CD4-positive, alpha-beta memory T cell (primary cell): ENCODE measurements around the gene DAPK2. TPM values are rescaled to one million over a fixed set of nuclear protein-coding genes. Genes with fewer than 3 reads are reported as not detected.

ENCODE experiments used
- CTCF ChIA-PET: fragments of 350-600 bp; sonication (Branson Sonifier 250); formaldehyde crosslinking; loops from one replicate; lab custom pipeline; 2021; ENCODE audit warnings: inconsistent platforms; ENCODE audit not compliant: partially characterized antibody; lab: Charles Lee
- POLR2A ChIA-PET: fragments of 350-600 bp; sonication (Branson Sonifier 250); formaldehyde crosslinking; loops from one replicate; lab custom pipeline; 2021; ENCODE audit not compliant: partially characterized antibody; lab: Charles Lee
- DNase-seq, 5 donors: peaks; one replicate each; pipeline versions ENCODE4 v3.0.0 to v3.0.0-alpha.2; 2020 to 2022; ENCODE audit warnings: mixed read lengths in 1 of 5
- H3K27ac ChIP-seq: one replicate; pipeline ENCODE4 v1.7.0; 2013; ENCODE audit warnings: low read depth, low read length
- H3K27me3 ChIP-seq: 2 replicates; pipeline ENCODE4 v1.7.0; 2013; ENCODE audit warnings: mild to moderate bottlenecking, low read length, moderate library complexity; ENCODE audit not compliant: insufficient read depth
- H3K36me3 ChIP-seq: 2 replicates; pipeline ENCODE4 v1.7.0; 2013; ENCODE audit warnings: mild to moderate bottlenecking, low read length, moderate library complexity; ENCODE audit not compliant: insufficient read depth
- H3K4me1 ChIP-seq: 2 replicates; pipeline ENCODE4 v1.7.0; 2013; ENCODE audit warnings: mild to moderate bottlenecking, low read length, moderate library complexity; ENCODE audit not compliant: insufficient read depth
- H3K4me3 ChIP-seq, 2 donors: one replicate each; pipeline ENCODE4 v1.7.0; 2013; ENCODE audit warnings: low read length in 2 of 2, mild to moderate bottlenecking in 1 of 2
- H3K9me3 ChIP-seq, 2 donors: one replicate each; pipeline ENCODE4 v1.7.0; 2013; ENCODE audit warnings: low read length in 2 of 2, control low read depth in 1 of 2; ENCODE audit not compliant: control insufficient read depth in 1 of 2
- H3K27ac Mint-ChIP-seq, 7 donors: one replicate each; pipeline ENCODE4 v1.8.0; 2020 to 2021; ENCODE audit warnings: mixed read lengths in 7 of 7, mild to moderate bottlenecking in 6 of 7, inconsistent platforms in 3 of 7, moderate library complexity in 3 of 7
- H3K27me3 Mint-ChIP-seq, 2 donors: one replicate each; pipeline ENCODE4 v1.8.0; 2020 to 2021; ENCODE audit warnings: mixed read lengths in 2 of 2
- H3K36me3 Mint-ChIP-seq, 2 donors: one replicate each; pipeline ENCODE4 v1.8.0; 2020 to 2021; ENCODE audit warnings: mixed read lengths in 2 of 2, inconsistent platforms in 1 of 2, mild to moderate bottlenecking in 1 of 2
- H3K4me1 Mint-ChIP-seq, 4 donors: one replicate each; pipeline ENCODE4 v1.8.0; 2020 to 2021; ENCODE audit warnings: mixed read lengths in 4 of 4, mild to moderate bottlenecking in 1 of 4
- H3K4me3 Mint-ChIP-seq, 8 donors: one replicate each; pipeline ENCODE4 v1.8.0; 2020 to 2021; ENCODE audit warnings: mixed read lengths in 8 of 8, mild to moderate bottlenecking in 7 of 8, moderate library complexity in 6 of 8, inconsistent platforms in 3 of 8
- H3K9me3 Mint-ChIP-seq, 8 donors: one replicate each; pipeline ENCODE4 v1.8.0; 2020 to 2021; ENCODE audit warnings: mixed read lengths in 8 of 8, mild to moderate bottlenecking in 5 of 8, inconsistent platforms in 3 of 8, moderate library complexity in 1 of 8
- intact Hi-C: fragments of 100-400 bp; cut with micrococcal nuclease; formaldehyde crosslinking; loops from one replicate; pipeline ENCODE4 v1.15.1; 2023
- polyA plus RNA-seq, 2 donors: library from polyadenylated mRNA; unstranded; fragments of 300-500 nt; fragmentation: Illumina TruSeq; gene quantifications; one replicate each; pipeline ENCODE4 v1.2.3, GENCODE V29; 2021
- total RNA-seq, 2 experiments: library from RNA; stranded (reverse); gene quantifications; one replicate each; pipeline ENCODE4 v1.2.3, GENCODE V29; 2021

Gene DAPK2
- total and polyA plus RNA-seq, 4 experiments from 2014 or later, result 0.93 to 2.9 (median 2.3) TPM; not detected in 1

- POLR2A ChIA-PET, result no interaction called here
- no peak overlapping the region for H3K4me3 Mint-ChIP-seq
- H3K27ac Mint-ChIP-seq, result no peak overlapping the region
- no peaks in the 10 kb centered on the region for H3K36me3 Mint-ChIP-seq
- H3K27me3 ChIP-seq, result no peaks in the 10 kb centered on the region
- H3K27me3 Mint-ChIP-seq, result no peaks in the 10 kb centered on the region
- H3K9me3 Mint-ChIP-seq, result no peaks in the 10 kb centered on the region
- H3K4me1 ChIP-seq, result no peaks in the 10 kb centered on the region
- intact Hi-C loops, result no loop called here
- H3K4me1 Mint-ChIP-seq, result no peaks in the 10 kb centered on the region
- H3K9me3 ChIP-seq, result no peaks in the 10 kb centered on the region
- no peaks in the 10 kb centered on the region for H3K36me3 ChIP-seq
- no peak for DNase-seq
- CTCF ChIA-PET, result interaction anchor here (1.0 to 3.2 kb wide), 2 partner anchors 37 to 230 kb away, joined by 4 to 12 read pairs; no protein-coding TSS in a partner anchor
- H3K27ac ChIP-seq, result no peak overlapping the region
- no peak overlapping the region for H3K4me3 ChIP-seq
Observed at GRCh38 chr15:63982381-63982854, 63.9 kb downstream of the DAPK2 start.

GRCh38 chr15:63981596-63982320 is 64.5 kb downstream of the DAPK2 start:
- Histone ChIP-seq H3K4me3 (no peak overlapping the region), H3K27me3 (no peaks in the 10 kb centered on the region), H3K36me3 (no peaks in the 10 kb centered on the region), H3K9me3 (no peaks in the 10 kb centered on the region), H3K27ac (no peak overlapping the region), H3K4me1 (no peaks in the 10 kb centered on the region)
- CTCF ChIA-PET, result interaction anchor here (1.2 to 3.2 kb wide), 2 partner anchors 36 to 86 kb away, joined by 3 to 12 read pairs; no protein-coding TSS in a partner anchor
- H3K36me3 Mint-ChIP-seq, result no peaks in the 10 kb centered on the region
- DNase-seq, result no peak
- H3K4me3 Mint-ChIP-seq, result no peak overlapping the region
- H3K27me3 Mint-ChIP-seq, result peaks cover 0 to 1% of the 10 kb centered on the region in 2 donors
- H3K27ac Mint-ChIP-seq, result peak overlapping the region in 1 of 7 donors; percentile 19
- POLR2A ChIA-PET, result interaction anchor here (0.6 kb wide), 1 partner anchor 16 kb away, joined by 5 read pairs; no protein-coding TSS in a partner anchor
- no peaks in the 10 kb centered on the region for H3K9me3 Mint-ChIP-seq
- intact Hi-C loops, result no loop called here
- no peaks in the 10 kb centered on the region for H3K4me1 Mint-ChIP-seq

GRCh38 chr15:63979262-63979793 is 67.0 kb downstream of the DAPK2 start:
- no peaks in the 10 kb centered on the region for H3K9me3 ChIP-seq
- intact Hi-C loops, result no loop called here
- DNase-seq, result no peak
- ChIA-PET POLR2A (interaction anchor here (2.6 kb wide), 1 partner anchor 30 kb away, joined by 14 read pairs; no protein-coding TSS in a partner anchor), CTCF (interaction anchor here (0.6 to 3.2 kb wide), 5 partner anchors 8 to 78 kb away, joined by 3 to 12 read pairs (median 3); no protein-coding TSS in a partner anchor)
- H3K27ac ChIP-seq, result no peak overlapping the region
- H3K4me1 ChIP-seq, result no peaks in the 10 kb centered on the region
- H3K4me3 Mint-ChIP-seq, result no peak overlapping the region
- no peaks in the 10 kb centered on the region for H3K4me1 Mint-ChIP-seq
- no peak overlapping the region for H3K27ac Mint-ChIP-seq
- no peaks in the 10 kb centered on the region for H3K36me3 Mint-ChIP-seq
- H3K27me3 ChIP-seq, result no peaks in the 10 kb centered on the region
- no peak overlapping the region for H3K4me3 ChIP-seq
- peaks cover 0 to 1% of the 10 kb centered on the region in 2 donors for H3K27me3 Mint-ChIP-seq
- H3K36me3 ChIP-seq, result no peaks in the 10 kb centered on the region
- H3K9me3 Mint-ChIP-seq, result no peaks in the 10 kb centered on the region

GRCh38 chr15:63978511-63979261 is 67.6 kb downstream of the DAPK2 start:
- ChIA-PET POLR2A (interaction anchor here (2.6 kb wide), 1 partner anchor 31 kb away, joined by 14 read pairs; no protein-coding TSS in a partner anchor), CTCF (interaction anchor here (0.9 to 2.0 kb wide), 2 partner anchors 32 to 33 kb away, joined by 3 to 12 read pairs; no protein-coding TSS in a partner anchor)
- H3K4me3 ChIP-seq, result no peak overlapping the region
- H3K36me3 ChIP-seq, result no peaks in the 10 kb centered on the region
- H3K27me3 ChIP-seq, result no peaks in the 10 kb centered on the region
- H3K4me1 ChIP-seq, result no peaks in the 10 kb centered on the region
- Mint-ChIP-seq H3K36me3 (no peaks in the 10 kb centered on the region), H3K27ac (peak overlapping the region in 1 of 7 donors; percentile 37), H3K9me3 (no peaks in the 10 kb centered on the region), H3K27me3 (peaks cover 0 to 1% of the 10 kb centered on the region in 2 donors), H3K4me1 (no peaks in the 10 kb centered on the region), H3K4me3 (no peak overlapping the region)
- no peaks in the 10 kb centered on the region for H3K9me3 ChIP-seq
- no peak for DNase-seq
- intact Hi-C loops, result no loop called here
- H3K27ac ChIP-seq, result no peak overlapping the region

- intact Hi-C loops, result no loop called here
- no peak for DNase-seq
- Histone ChIP-seq H3K36me3 (no peaks in the 10 kb centered on the region), H3K4me1 (peaks cover 3% of the 10 kb centered on the region), H3K4me3 (no peak overlapping the region), H3K27ac (no peak overlapping the region), H3K27me3 (no peaks in the 10 kb centered on the region), H3K9me3 (no peaks in the 10 kb centered on the region)
- peaks cover 0 to 1% of the 10 kb centered on the region in 2 donors for H3K27me3 Mint-ChIP-seq
- H3K4me1 Mint-ChIP-seq, result peaks cover 0 to 5% (median under 1%) of the 10 kb centered on the region in 4 donors
- no peaks in the 10 kb centered on the region for H3K9me3 Mint-ChIP-seq
- H3K4me3 Mint-ChIP-seq, result no peak overlapping the region
- H3K27ac Mint-ChIP-seq, result no peak overlapping the region
- H3K36me3 Mint-ChIP-seq, result no peaks in the 10 kb centered on the region
- CTCF ChIA-PET, result interaction anchor here (1.5 to 2.0 kb wide), 2 partner anchors 31 to 34 kb away, joined by 4 to 12 read pairs; no protein-coding TSS in a partner anchor
- POLR2A ChIA-PET, result interaction anchor here (0.6 to 2.6 kb wide), 2 partner anchors 33 to 495 kb away, joined by 3 to 14 read pairs; no protein-coding TSS in a partner anchor
Observed at GRCh38 chr15:63977119-63977518, 69.2 kb downstream of the DAPK2 start.

- H3K27ac ChIP-seq, result no peak overlapping the region
- DNase-seq, result no peak
- Mint-ChIP-seq H3K4me3 (no peak overlapping the region), H3K9me3 (no peaks in the 10 kb centered on the region), H3K4me1 (peaks cover 19 to 35% (median 26%) of the 10 kb centered on the region in 4 donors), H3K27ac (no peak overlapping the region), H3K27me3 (peaks cover 0 to 1% of the 10 kb centered on the region in 2 donors), H3K36me3 (no peaks in the 10 kb centered on the region)
- H3K27me3 ChIP-seq, result no peaks in the 10 kb centered on the region
- H3K4me3 ChIP-seq, result no peak overlapping the region
- ChIA-PET POLR2A (no interaction called here), CTCF (interaction anchor here (1.7 kb wide), 1 partner anchor 29 kb away, joined by 6 read pairs; no protein-coding TSS in a partner anchor)
- intact Hi-C loops, result no loop called here
- H3K9me3 ChIP-seq, result no peaks in the 10 kb centered on the region
- H3K4me1 ChIP-seq, result peaks cover 29% of the 10 kb centered on the region
- H3K36me3 ChIP-seq, result no peaks in the 10 kb centered on the region
Observed at GRCh38 chr15:63974021-63974420, 72.3 kb downstream of the DAPK2 start.
